Endothelial cell of umbilical vein (primary cell): ENCODE data around the gene AKNA. TPM values are rescaled to one million over a fixed set of nuclear protein-coding genes. Genes with fewer than 3 reads are reported as not detected.

Experiments
- BruUV-seq: library from RNA; stranded (reverse); fragments of 400-500 nt; replicated peaks from 2 replicates; lab custom pipeline; 2021; lab: Mats Ljungman, UMichigan
- CTCF ChIA-PET: fragments of 300-600, 350-600 bp; sonication (Branson Sonifier 250); formaldehyde crosslinking; loops from one replicate; lab custom pipeline; 2021; ENCODE audit warnings: antibody characterized with exemption, inconsistent platforms; lab: Charles Lee
- POLR2A ChIA-PET: fragments of 300-600, 350-600 bp; sonication (Branson Sonifier 250); formaldehyde crosslinking; loops from one replicate; lab custom pipeline; 2021; ENCODE audit warnings: antibody characterized with exemption, inconsistent platforms; lab: Charles Lee
- DNase-seq: peaks from one replicate; pipeline ENCODE4 v3.0.0-alpha.2; 2011; ENCODE audit warnings: low read depth, low spot score
- FAIRE-seq: peaks from 2 replicates; lab custom pipeline; 2011; peaks lifted over from hg19 to GRCh38; lab: Jason Lieb, UNC
- H2AFZ ChIP-seq: 2 replicates; pipeline ENCODE4 v1.6.0; 2012; ENCODE audit warnings: low read depth, low read length, control low read depth, inconsistent platforms
- H3K27ac ChIP-seq: 2 replicates; pipeline ENCODE4 v1.5.1; 2011; ENCODE audit warnings: low read depth, mild to moderate bottlenecking, control low read depth, low read length, moderate library complexity; ENCODE audit not compliant: insufficient read depth
- H3K27me3 ChIP-seq, 2 experiments: 2 replicates each; pipeline versions ENCODE4 v1.6.0 to v1.6.1; 2011; ENCODE audit warnings: low read length in 2 of 2, mixed read lengths in 1 of 2; ENCODE audit not compliant: control insufficient read depth in 2 of 2, insufficient read depth in 2 of 2
- H3K36me3 ChIP-seq, 2 experiments: 2 replicates in 1 of 2; 3 replicates in 1 of 2; pipeline ENCODE4 v1.5.1; 2011; ENCODE audit warnings: low read length in 2 of 2, mild to moderate bottlenecking in 1 of 2, moderate library complexity in 1 of 2; ENCODE audit not compliant: control insufficient read depth in 2 of 2, insufficient read depth in 2 of 2; ENCODE audit errors: extremely low read depth in 1 of 2
- H3K4me1 ChIP-seq: 3 replicates; pipeline ENCODE4 v1.5.1; 2011; ENCODE audit warnings: mild to moderate bottlenecking, low read length; ENCODE audit not compliant: control insufficient read depth, insufficient read depth; ENCODE audit errors: extremely low read depth
- H3K4me2 ChIP-seq: 2 replicates; pipeline ENCODE4 v1.6.1; 2011; ENCODE audit warnings: low read length, control low read depth, mixed read lengths; ENCODE audit not compliant: insufficient read depth
- H3K4me3 ChIP-seq, 3 experiments: fragments of 200-600 bp in 1 of 3; sonication (generic), shearing (Covaris generic) in 1 of 3; replicated peaks in 1 of 3; 2 replicates each; pipeline ENCODE4 v1.5.1; 2011 to 2016; ENCODE audit warnings: control low read depth in 3 of 3, low read length in 3 of 3, mild to moderate bottlenecking in 2 of 3, inconsistent platforms in 1 of 3, low read depth in 1 of 3, moderate library complexity in 1 of 3; ENCODE audit not compliant: insufficient read depth in 1 of 3
- H3K79me2 ChIP-seq: 2 replicates; pipeline ENCODE4 v1.6.0; 2012; ENCODE audit warnings: low read length, inconsistent platforms; ENCODE audit not compliant: control insufficient read depth, insufficient read depth
- H3K9ac ChIP-seq: replicated peaks from 2 replicates; pipeline ENCODE3; 2011; ENCODE audit warnings: low read length, control low read depth; ENCODE audit not compliant: insufficient read depth; ENCODE audit errors: extremely low read depth
- H3K9me1 ChIP-seq: replicated peaks from 3 replicates; pipeline ENCODE4 v1.6.0; 2011; ENCODE audit warnings: mild to moderate bottlenecking, low read length; ENCODE audit not compliant: control insufficient read depth, insufficient read depth; ENCODE audit errors: extremely low read depth
- H3K9me3 ChIP-seq: replicated peaks from 2 replicates; pipeline ENCODE4 v1.5.1; 2012; ENCODE audit warnings: low read length, inconsistent platforms; ENCODE audit not compliant: control insufficient read depth, insufficient read depth
- H4K20me1 ChIP-seq: replicated peaks from 2 replicates; pipeline ENCODE3; 2011; ENCODE audit warnings: mild to moderate bottlenecking, low read length; ENCODE audit not compliant: control insufficient read depth, insufficient read depth; ENCODE audit errors: extremely low read depth
- CTCF ChIP-seq, 2 donors: IDR thresholded peaks; 1 replicate in 1 of 2; 2 replicates in 1 of 2; pipeline ENCODE4 v1.5.1; 2011; ENCODE audit warnings: low read length in 2 of 2, mild to moderate bottlenecking in 2 of 2, moderate library complexity in 2 of 2, control low read depth in 1 of 2, inconsistent platforms in 1 of 2, low read depth in 1 of 2; ENCODE audit not compliant: insufficient read depth in 1 of 2; ENCODE audit errors: extremely low read depth in 1 of 2
- EZH2 ChIP-seq: IDR thresholded peaks from 2 replicates; pipeline ENCODE4 v1.6.1; 2012; ENCODE audit warnings: borderline replicate concordance, low read depth, mild to moderate bottlenecking, moderate library complexity, low read length, inconsistent platforms; ENCODE audit not compliant: severe bottlenecking
- FOS ChIP-seq: IDR thresholded peaks from 2 replicates; pipeline ENCODE4 v1.6.1; 2011; ENCODE audit warnings: mild to moderate bottlenecking, low read length, moderate library complexity, borderline replicate concordance; ENCODE audit not compliant: insufficient read depth
- GATA2 ChIP-seq: IDR thresholded peaks from 2 replicates; pipeline ENCODE4 v1.7.0; 2011; ENCODE audit warnings: low read depth, mild to moderate bottlenecking, moderate library complexity, mixed read lengths, low read length; ENCODE audit not compliant: insufficient read length, insufficient read depth
- JUN ChIP-seq: IDR thresholded peaks from 2 replicates; pipeline ENCODE4 v1.6.1; 2011; ENCODE audit warnings: borderline replicate concordance, low read depth; ENCODE audit not compliant: insufficient read length, insufficient read depth
- MAX ChIP-seq: IDR thresholded peaks from 2 replicates; pipeline ENCODE4 v1.6.1; 2011; ENCODE audit not compliant: insufficient read depth, insufficient read length
- MYC ChIP-seq: IDR thresholded peaks from one replicate; pipeline ENCODE4 v1.6.1; 2011; ENCODE audit warnings: mild to moderate bottlenecking, low read depth, low read length
- POLR2A ChIP-seq: IDR thresholded peaks from 2 replicates; pipeline ENCODE4 v1.6.1; 2012; ENCODE audit warnings: low read depth, mild to moderate bottlenecking, control low read depth, low read length
- POLR2AphosphoS5 ChIP-seq: IDR thresholded peaks from 2 replicates; pipeline ENCODE4 v1.6.1; 2012; ENCODE audit warnings: low read depth, mild to moderate bottlenecking, control low read depth, low read length, moderate library complexity; ENCODE audit not compliant: insufficient read depth
- dilution Hi-C: fragments of 300-500 bp; cut with MboI; formaldehyde crosslinking; loops from one replicate; pipeline ENCODE4 v1.15.0; 2019; ENCODE audit warnings: low sequenced_read_pairs; ENCODE audit not compliant: extremely low pct_ligation_motif_present
- intact Hi-C: fragments of 100-400 bp; cut with micrococcal nuclease; formaldehyde crosslinking; loops from one replicate; pipeline ENCODE4 v1.10.0; 2022
- polyA plus RNA-seq, 4 experiments: library from polyadenylated mRNA; depleted of rRNA in 3 of 4; stranded (reverse) in 3 of 4; unstranded in 1 of 4; fragments of >200 nt; gene quantifications; 2 replicates each; pipeline versions ENCODE4 v1.2.1 to v1.2.3, GENCODE V29; 2011 to 2012; ENCODE audit warnings: missing spikeins in 1 of 4
- total RNA-seq: library from RNA; stranded (reverse); gene quantifications from 2 replicates; pipeline ENCODE4 v1.2.3, GENCODE V29; 2021

AKNA gene
- total and polyA plus RNA-seq, 2 donors (not counting 3 experiments of a cell fraction or from before 2014, with no cell fraction given): 11.3 to 22.4 TPM

- no TSS peak for BruUV-seq
- CTCF ChIA-PET: interaction anchor here (0.6 to 2.4 kb wide), 6 partner anchors 48 to 660 kb away, joined by 3 to 24 read pairs (median 6); partner anchors contain the start of gene AKNA
- intact Hi-C loops: loop anchor here (2.0 to 10.0 kb wide), 2 partner anchors 51 to 167 kb away; partner anchors contain the start of gene WHRN
Measured at GRCh38 chr9:114338187-114338586, 49.6 kb downstream of the AKNA start.

More at GRCh38 chr9:114338187-114338586, 49.6 kb downstream of the AKNA start:
- dilution Hi-C loops: no loop called here
- peaks cover 0 to 38% of the 10 kb centered on the region in 2 experiments for H3K36me3 ChIP-seq
- no peaks in the 10 kb centered on the region for H4K20me1 ChIP-seq
- POLR2A ChIA-PET: no interaction called here
- H3K4me3 ChIP-seq: no peak overlapping the region
- H3K79me2 ChIP-seq: no peaks in the 10 kb centered on the region
- FAIRE-seq (no peak), DNase-seq (no peak)
- no peak overlapping the region for H3K9ac ChIP-seq
- H3K4me2 ChIP-seq: no peak overlapping the region
- no peaks in the 10 kb centered on the region for H3K27me3 ChIP-seq
- TF ChIP-seq CTCF (IDR thresholded peaks at IDR 0.05; ENCODE audit: extremely low read depth in 1 of 2, insufficient read depth in 1 of 2, low read depth in 1 of 2, low read length in 2 of 2) (no peak), GATA2 (no peak), MAX (no peak), EZH2 (no peak), POLR2AphosphoS5 (no peak), POLR2A (no peak), FOS (no peak), MYC (no peak), JUN (no peak)
- H3K4me1 ChIP-seq: no peaks in the 10 kb centered on the region
- H3K9me1 ChIP-seq: no peaks in the 10 kb centered on the region
- no peaks in the 10 kb centered on the region for H3K9me3 ChIP-seq
- H2AFZ ChIP-seq: no peak overlapping the region
- H3K27ac ChIP-seq: no peak overlapping the region
